ENCODE data around the gene ROS1.

ROS1 gene

DNA sequence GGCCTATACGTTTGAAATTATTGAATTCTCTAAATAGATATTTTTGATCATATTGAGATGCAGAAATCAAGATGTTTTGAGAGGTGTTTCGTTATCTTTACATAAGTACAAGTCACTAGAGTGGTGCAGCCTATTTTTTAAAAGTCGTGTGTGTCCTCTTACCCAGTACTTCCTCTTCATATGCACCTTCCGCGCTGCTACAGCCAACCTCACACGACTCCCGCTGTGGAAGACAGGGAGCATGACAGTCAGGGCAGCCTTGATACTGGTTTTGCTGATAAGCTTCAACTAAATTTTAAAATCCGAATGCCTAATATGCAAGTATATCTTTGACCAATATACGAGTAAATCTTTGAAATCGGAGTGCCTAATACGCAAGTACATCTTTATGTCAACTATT lies 16.3 kb downstream of the ROS1 start:
- no peak overlapping the region for H2AFZ ChIP-seq (ENCODE audit: low read depth, low read length)
- no peak overlapping the region for H3K27ac ChIP-seq (ENCODE audit: low read length)
- no peaks in the 10 kb centered on the region for H3K9me3 ChIP-seq (ENCODE audit: insufficient read depth, low read length)
- no peaks in the 10 kb centered on the region for H3K4me1 ChIP-seq (ENCODE audit: low read length)
- H4K20me1 ChIP-seq (ENCODE audit: insufficient read depth, low read length): no peaks in the 10 kb centered on the region
- H3K79me2 ChIP-seq (ENCODE audit: low read length): no peaks in the 10 kb centered on the region
- no peaks in the 10 kb centered on the region for H3K27me3 ChIP-seq (ENCODE audit: low read depth, low read length)
- no peak for TF ChIP-seq EZH2phosphoT487 (IDR thresholded peaks at IDR 0.05; ENCODE audit: low read depth)
- TF ChIP-seq, protein P1, sequence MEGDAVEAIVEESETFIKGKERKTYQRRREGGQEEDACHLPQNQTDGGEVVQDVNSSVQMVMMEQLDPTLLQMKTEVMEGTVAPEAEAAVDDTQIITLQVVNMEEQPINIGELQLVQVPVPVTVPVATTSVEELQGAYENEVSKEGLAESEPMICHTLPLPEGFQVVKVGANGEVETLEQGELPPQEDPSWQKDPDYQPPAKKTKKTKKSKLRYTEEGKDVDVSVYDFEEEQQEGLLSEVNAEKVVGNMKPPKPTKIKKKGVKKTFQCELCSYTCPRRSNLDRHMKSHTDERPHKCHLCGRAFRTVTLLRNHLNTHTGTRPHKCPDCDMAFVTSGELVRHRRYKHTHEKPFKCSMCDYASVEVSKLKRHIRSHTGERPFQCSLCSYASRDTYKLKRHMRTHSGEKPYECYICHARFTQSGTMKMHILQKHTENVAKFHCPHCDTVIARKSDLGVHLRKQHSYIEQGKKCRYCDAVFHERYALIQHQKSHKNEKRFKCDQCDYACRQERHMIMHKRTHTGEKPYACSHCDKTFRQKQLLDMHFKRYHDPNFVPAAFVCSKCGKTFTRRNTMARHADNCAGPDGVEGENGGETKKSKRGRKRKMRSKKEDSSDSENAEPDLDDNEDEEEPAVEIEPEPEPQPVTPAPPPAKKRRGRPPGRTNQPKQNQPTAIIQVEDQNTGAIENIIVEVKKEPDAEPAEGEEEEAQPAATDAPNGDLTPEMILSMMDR (IDR thresholded peaks at IDR 0.05; ENCODE audit: low read depth, low read length): no peak
- H3K36me3 ChIP-seq (replicated peaks; ENCODE audit: low read depth, low read length): no peaks in the 10 kb centered on the region
- H3K9ac ChIP-seq (ENCODE audit: low read length): no peak overlapping the region
- H3K4me3 ChIP-seq (ENCODE audit: low read length): no peak overlapping the region
- no peak overlapping the region for H3K4me2 ChIP-seq (ENCODE audit: low read length)

DNA sequence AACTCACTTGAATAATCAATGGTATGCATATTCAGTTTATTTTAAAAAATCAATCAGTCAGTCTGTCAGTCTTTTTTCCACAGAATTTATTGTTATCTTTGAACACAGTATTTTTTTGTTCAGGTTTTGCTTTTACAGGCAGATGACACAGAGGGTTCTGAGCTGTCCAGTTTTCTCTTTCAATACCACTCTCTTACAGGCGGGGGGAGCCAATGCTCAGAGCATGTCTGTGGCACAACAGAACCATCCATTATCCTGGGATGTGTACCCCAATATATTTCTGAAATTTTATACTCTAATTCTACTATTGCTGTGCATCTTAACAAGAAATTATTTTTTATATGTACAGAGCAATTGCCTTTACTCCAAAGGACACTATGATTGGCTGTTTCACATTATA lies 21.2 kb downstream of the ROS1 start:
- Histone ChIP-seq H3K79me2 (ENCODE audit: low read length) (no peaks in the 10 kb centered on the region), H3K4me2 (ENCODE audit: low read length) (no peak overlapping the region), H3K36me3 (replicated peaks; ENCODE audit: low read depth, low read length) (no peaks in the 10 kb centered on the region), H3K4me1 (ENCODE audit: low read length) (no peaks in the 10 kb centered on the region), H3K9ac (ENCODE audit: low read length) (no peak overlapping the region), H3K27ac (ENCODE audit: low read length) (no peak overlapping the region), H4K20me1 (ENCODE audit: insufficient read depth, low read length) (no peaks in the 10 kb centered on the region), H3K27me3 (ENCODE audit: low read depth, low read length) (no peaks in the 10 kb centered on the region), H2AFZ (ENCODE audit: low read depth, low read length) (no peak overlapping the region), H3K9me3 (ENCODE audit: insufficient read depth, low read length) (no peaks in the 10 kb centered on the region), H3K4me3 (ENCODE audit: low read length) (no peak overlapping the region)
- TF ChIP-seq, protein P1 (IDR thresholded peaks at IDR 0.05; ENCODE audit: low read depth, low read length): no peak
- no peak for TF ChIP-seq EZH2phosphoT487 (IDR thresholded peaks at IDR 0.05; ENCODE audit: low read depth)

DNA sequence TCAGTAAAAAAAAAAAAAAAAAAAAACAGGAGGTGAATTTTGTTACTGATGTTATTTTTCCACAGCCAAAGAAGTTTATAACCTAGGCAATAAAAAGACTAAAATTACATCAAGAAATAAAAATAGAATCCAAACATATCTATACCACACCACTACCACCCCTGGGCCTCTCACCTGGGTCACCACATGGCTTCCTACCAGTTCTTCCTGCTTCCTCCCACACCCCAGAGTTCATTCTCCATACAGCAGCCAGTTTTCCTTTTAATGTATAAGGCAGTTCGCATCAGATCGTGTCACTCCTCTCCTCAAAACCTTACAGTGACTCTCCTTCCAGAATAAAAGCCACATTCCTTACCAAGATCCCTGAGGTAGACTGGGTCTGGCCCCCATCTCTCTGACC lies 23.9 kb downstream of the ROS1 start:
- H3K27me3 ChIP-seq (ENCODE audit: low read depth, low read length): no peaks in the 10 kb centered on the region
- H3K4me2 ChIP-seq (ENCODE audit: low read length): no peak overlapping the region

DNA sequence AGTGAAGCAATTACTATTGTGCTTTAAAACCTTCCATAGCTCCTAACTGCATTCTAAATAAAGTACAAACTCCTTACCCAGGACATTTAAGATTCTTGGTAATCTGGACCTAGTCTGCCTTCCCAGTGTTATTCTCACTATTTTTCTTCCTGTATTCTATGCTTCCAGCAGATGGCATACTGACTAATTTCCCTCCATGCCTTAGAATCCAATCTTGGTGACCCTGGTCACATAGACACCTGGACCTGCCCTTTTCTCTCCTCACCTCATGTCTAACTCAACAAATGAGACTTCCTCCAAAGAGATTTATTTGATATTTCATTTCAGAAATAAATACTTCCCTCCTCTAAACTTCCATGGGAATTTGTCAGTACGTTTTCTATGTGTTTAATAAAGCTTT lies 25.8 kb downstream of the ROS1 start:
- no peaks in the 10 kb centered on the region for H3K27me3 ChIP-seq (ENCODE audit: low read depth, low read length)
- no peaks in the 10 kb centered on the region for H3K4me1 ChIP-seq (ENCODE audit: low read length)
- H3K9ac ChIP-seq (ENCODE audit: low read length): no peak overlapping the region
- H2AFZ ChIP-seq (ENCODE audit: low read depth, low read length): no peak overlapping the region
- H3K4me3 ChIP-seq (ENCODE audit: low read length): no peak overlapping the region
- no peaks in the 10 kb centered on the region for H3K9me3 ChIP-seq (ENCODE audit: insufficient read depth, low read length)
- TF ChIP-seq, protein P1 (IDR thresholded peaks at IDR 0.05; ENCODE audit: low read depth, low read length): peak; percentile 4; the same call in 1 of the 2 replicates
- no peak for TF ChIP-seq EZH2phosphoT487 (IDR thresholded peaks at IDR 0.05; ENCODE audit: low read depth)
- H3K79me2 ChIP-seq (ENCODE audit: low read length): no peaks in the 10 kb centered on the region
- H3K27ac ChIP-seq (ENCODE audit: low read length): no peak overlapping the region
- no peak overlapping the region for H3K4me2 ChIP-seq (ENCODE audit: low read length)
- H3K36me3 ChIP-seq (replicated peaks; ENCODE audit: low read depth, low read length): no peaks in the 10 kb centered on the region
- no peaks in the 10 kb centered on the region for H4K20me1 ChIP-seq (ENCODE audit: insufficient read depth, low read length)

More for the DNA sequence above, 23.9 kb downstream of the ROS1 start:
- Histone ChIP-seq H3K4me1 (ENCODE audit: low read length) (no peaks in the 10 kb centered on the region), H3K9ac (ENCODE audit: low read length) (no peak overlapping the region), H3K36me3 (replicated peaks; ENCODE audit: low read depth, low read length) (no peaks in the 10 kb centered on the region), H4K20me1 (ENCODE audit: insufficient read depth, low read length) (no peaks in the 10 kb centered on the region), H3K79me2 (ENCODE audit: low read length) (no peaks in the 10 kb centered on the region), H3K9me3 (ENCODE audit: insufficient read depth, low read length) (no peaks in the 10 kb centered on the region), H2AFZ (ENCODE audit: low read depth, low read length) (no peak overlapping the region), H3K4me3 (ENCODE audit: low read length) (no peak overlapping the region), H3K27ac (ENCODE audit: low read length) (no peak overlapping the region)
- TF ChIP-seq EZH2phosphoT487 (IDR thresholded peaks at IDR 0.05; ENCODE audit: low read depth): no peak
- TF ChIP-seq, protein P1 (IDR thresholded peaks at IDR 0.05; ENCODE audit: low read depth, low read length): no peak

Data from OCI-LY3 (cell line).